NCI-H1436 (cell line): Measurements from ENCODE around the gene TMEM117.

Experiments
- DNase-seq: peaks from one replicate; lab custom pipeline; 2025; lab: John Stamatoyannopoulos, UW

Gene TMEM117

DNA sequence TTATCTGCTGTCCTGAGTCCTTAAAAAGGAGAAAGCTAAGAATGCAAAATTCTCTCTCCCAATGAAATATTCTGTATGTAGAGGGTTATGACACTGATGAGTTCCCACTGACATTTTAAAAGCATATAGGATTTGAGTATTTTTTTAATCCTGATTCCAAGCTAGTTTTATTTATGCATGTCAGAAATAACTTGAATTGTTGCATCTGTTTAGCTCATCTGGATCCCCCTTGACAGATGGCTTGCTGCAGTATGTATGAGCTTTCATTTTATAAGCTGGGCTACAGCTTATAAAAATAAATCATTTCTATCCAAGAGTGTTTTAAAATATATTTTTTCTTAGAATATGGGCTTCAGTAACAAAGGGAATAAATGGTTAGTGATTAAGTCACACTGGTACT lies 545.0 kb downstream of the TMEM117 start:
- no peak for DNase-seq

- no peak for DNase-seq
Observed at GRCh38 chr12:44381341-44381740, 545.5 kb downstream of the TMEM117 start.

GRCh38 chr12:44384136-44384535 lies 548.3 kb downstream of the TMEM117 start:
- DNase-seq = no peak

- no peak for DNase-seq
Observed at GRCh38 chr12:44385964-44386363, 550.1 kb downstream of the TMEM117 start.

- no peak for DNase-seq
Observed at GRCh38 chr12:44387581-44387980, 551.7 kb downstream of the TMEM117 start.

DNA sequence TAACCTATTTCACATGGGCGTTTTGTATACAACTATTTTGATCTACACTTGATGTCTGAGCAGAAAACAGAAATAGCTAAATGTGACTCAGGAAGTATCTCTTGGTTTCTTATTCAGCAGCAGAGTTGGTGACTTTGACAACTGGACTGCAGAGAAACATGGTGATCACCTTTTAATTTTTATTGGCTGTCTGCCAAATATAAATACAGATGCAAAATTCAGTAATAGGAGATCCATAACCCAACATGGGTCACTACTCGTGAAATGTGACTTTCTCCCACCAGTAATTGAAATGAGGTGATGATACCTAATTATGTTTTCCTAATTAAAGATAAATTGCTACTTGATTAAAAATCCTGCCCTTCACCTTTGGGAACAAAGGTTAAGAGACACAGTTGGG lies 553.2 kb downstream of the TMEM117 start:
- no peak for DNase-seq

DNA sequence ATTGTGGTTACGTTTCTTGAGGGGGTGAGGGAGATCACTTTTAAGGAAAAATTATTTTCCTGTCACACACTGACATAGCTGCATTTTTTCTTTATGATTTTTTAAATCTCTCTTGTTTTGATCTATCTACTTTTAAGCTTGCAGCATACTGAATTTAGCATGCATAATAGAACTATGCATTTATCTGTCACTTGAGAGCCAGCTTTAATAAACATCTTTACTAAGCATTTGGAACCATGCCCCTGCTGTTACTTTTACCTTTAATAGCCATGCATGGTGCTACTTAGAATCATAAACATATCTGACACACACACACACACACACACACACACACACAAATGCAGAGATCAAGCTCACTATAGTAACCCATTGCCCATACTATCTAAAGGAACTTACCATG lies 554.0 kb downstream of the TMEM117 start:
- DNase-seq = no peak

DNA sequence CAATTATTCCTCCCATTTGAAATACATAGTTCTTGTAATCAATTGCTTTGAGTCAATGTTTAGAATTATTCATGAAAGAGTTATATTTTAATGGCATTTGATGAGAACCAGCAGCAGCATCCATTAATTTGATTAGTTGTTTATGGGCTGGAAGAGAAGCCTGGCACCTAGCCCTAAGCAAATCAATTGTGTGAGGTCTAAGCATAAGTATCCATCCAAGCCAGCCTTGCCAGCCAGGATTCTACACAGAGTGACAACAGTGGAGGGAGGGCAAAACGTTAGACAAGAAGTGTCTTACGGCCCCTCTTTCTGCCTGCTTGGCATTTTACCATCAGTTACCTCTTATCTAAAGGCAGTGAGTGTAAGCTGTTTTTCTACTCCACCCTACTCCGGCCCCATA lies 561.8 kb downstream of the TMEM117 start:
- DNase-seq = no peak

DNA sequence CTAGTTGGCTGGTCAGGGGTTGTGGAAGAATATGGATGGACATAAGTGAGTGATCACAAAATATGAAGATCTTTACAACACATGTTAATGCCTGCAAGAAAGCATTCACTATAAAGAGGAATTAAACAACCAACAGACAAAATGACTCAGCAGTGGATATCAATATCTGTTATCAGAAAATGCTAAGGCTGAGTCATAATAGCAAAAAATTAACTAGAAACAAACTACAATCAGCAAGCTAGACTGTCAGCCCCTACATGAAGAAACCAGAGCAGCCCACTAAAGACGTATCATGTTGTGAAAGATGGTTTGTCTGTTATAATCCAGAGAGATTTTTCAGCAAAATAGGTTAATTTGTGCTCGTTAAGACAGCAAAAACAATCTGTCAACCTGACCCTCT lies 567.3 kb downstream of the TMEM117 start:
- no peak for DNase-seq

GRCh38 chr12:44405297-44405696 lies 569.4 kb downstream of the TMEM117 start:
- no peak for DNase-seq

DNA sequence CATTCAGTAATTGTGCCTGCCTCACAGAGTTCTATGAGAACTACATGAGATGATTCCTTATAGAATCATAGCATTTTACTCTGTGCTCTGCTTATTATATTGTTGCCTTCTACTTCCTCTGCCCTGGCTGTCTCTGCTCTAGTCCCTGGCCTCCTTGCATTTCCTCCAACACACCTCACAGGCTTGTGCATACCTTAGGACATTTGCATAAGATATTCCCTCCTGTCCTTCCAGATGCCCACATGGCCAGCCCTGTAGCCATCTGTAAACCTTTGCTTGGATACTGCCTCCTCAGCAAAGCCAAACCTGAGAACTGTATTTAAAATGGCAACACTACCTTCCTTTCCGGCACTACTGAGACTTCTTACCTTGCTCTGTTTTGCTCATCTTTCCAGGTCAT lies 586.7 kb downstream of the TMEM117 start:
- DNase-seq = no peak

- no peak for DNase-seq
Observed at GRCh38 chr12:44428825-44429224, 592.9 kb downstream of the TMEM117 start.

- no peak for DNase-seq
Observed at GRCh38 chr12:44431647-44432343, 595.9 kb downstream of the TMEM117 start.

DNA sequence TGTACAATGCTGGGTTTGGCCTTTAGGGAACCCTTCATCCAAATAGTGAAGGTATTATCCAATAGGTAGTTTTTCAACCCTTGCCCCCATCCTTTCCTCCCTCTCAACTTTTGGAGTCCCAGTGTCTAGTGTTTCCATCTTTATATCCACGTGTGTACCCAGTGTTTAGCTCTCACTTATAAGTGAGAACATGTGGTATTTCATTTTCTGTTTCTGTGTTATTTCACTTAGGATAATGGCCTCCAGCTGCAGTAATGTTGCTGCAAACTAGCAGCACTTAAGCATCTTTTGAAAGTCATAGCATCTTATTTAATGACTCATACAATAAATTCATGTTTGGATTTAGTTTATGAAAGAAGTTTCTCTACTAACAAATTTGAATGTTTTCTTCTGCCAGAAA lies 597.8 kb downstream of the TMEM117 start:
- no peak for DNase-seq

GRCh38 chr12:44436756-44437155 lies 600.9 kb downstream of the TMEM117 start:
- DNase-seq = no peak
